SK-N-SH (cell line): ENCODE data around the gene KIF25. TPM values are rescaled to one million over a fixed set of nuclear protein-coding genes. Genes with fewer than 3 reads are reported as not detected.

ENCODE experiments used
- CTCF ChIA-PET: fragments of 300-600, 350-600 bp; formaldehyde crosslinking; extraction: SDS; loops from one replicate; lab custom pipeline; 2021; lab: Yijun Ruan, JAX
- POLR2A ChIA-PET: fragments of 350-600 bp; sonication (Branson Sonifier 250); formaldehyde crosslinking; extraction: SDS; loops from one replicate; lab custom pipeline; 2020; ENCODE audit warnings: antibody characterized with exemption, inconsistent platforms; lab: Yijun Ruan, JAX
- DNase-seq: peaks from one replicate; pipeline ENCODE4 v3.0.0; 2012
- H2AFZ ChIP-seq: fragments of 200-600 bp; sonication (generic); 2 replicates; pipeline ENCODE4 v1.8.1; 2016; ENCODE audit warnings: antibody characterized with exemption, mild to moderate bottlenecking, low read depth
- H3F3A ChIP-seq: fragments of 200-600 bp; sonication (generic); replicated peaks from 2 replicates; pipeline ENCODE3; 2016; ENCODE audit warnings: antibody characterized with exemption, mild to moderate bottlenecking; ENCODE audit not compliant: insufficient read depth
- H3K27ac ChIP-seq, 2 experiments: fragments of 200-500 bp in 1 of 2; fragments of 200-600 bp in 1 of 2; sonication (Bioruptor generic) in 1 of 2; sonication (generic), shearing (Covaris generic) in 1 of 2; 2 replicates each; pipeline versions ENCODE4 v1.5.1 to v1.6.1; 2014 to 2016; ENCODE audit warnings: low read depth in 2 of 2, inconsistent platforms in 1 of 2, low read length in 1 of 2, mild to moderate bottlenecking in 1 of 2, mixed read lengths in 1 of 2
- H3K27me3 ChIP-seq: fragments of 200-600 bp; sonication (generic), shearing (Covaris generic); 2 replicates; pipeline ENCODE4 v1.6.1; 2016; ENCODE audit warnings: mixed run types; ENCODE audit not compliant: insufficient read depth
- H3K36me3 ChIP-seq, 2 experiments: fragments of 200-500 bp in 1 of 2; fragments of 200-600 bp in 1 of 2; sonication (Bioruptor generic) in 1 of 2; sonication (generic) in 1 of 2; replicated peaks in 1 of 2; 2 replicates each; pipeline versions ENCODE3 to v1.5.1; 2014 to 2016; ENCODE audit warnings: low read length in 1 of 2, mild to moderate bottlenecking in 1 of 2; ENCODE audit not compliant: insufficient read depth in 2 of 2, control insufficient read depth in 1 of 2
- H3K4me1 ChIP-seq, 2 experiments: fragments of 200-500 bp in 1 of 2; fragments of 200-600 bp in 1 of 2; sonication (Bioruptor generic) in 1 of 2; sonication (generic), shearing (Covaris generic) in 1 of 2; 2 replicates each; pipeline versions ENCODE4 v1.5.1 to v1.6.1; 2014 to 2016; ENCODE audit warnings: low read depth in 1 of 2, low read length in 1 of 2, mixed run types in 1 of 2; ENCODE audit not compliant: insufficient read depth in 2 of 2, control insufficient read depth in 1 of 2
- H3K4me2 ChIP-seq: fragments of 200-600 bp; sonication (generic), shearing (Covaris generic); 2 replicates; pipeline ENCODE4 v1.6.1; 2017; ENCODE audit warnings: mixed run types
- H3K4me3 ChIP-seq, 2 experiments: fragments of 200-500 bp in 1 of 2; fragments of 200-600 bp in 1 of 2; sonication (Bioruptor generic) in 1 of 2; sonication (generic), shearing (Covaris generic) in 1 of 2; 2 replicates each; pipeline versions ENCODE4 v1.5.1 to v1.8.1; 2014 to 2016; ENCODE audit warnings: low read depth in 2 of 2, inconsistent platforms in 1 of 2, low read length in 1 of 2, mild to moderate bottlenecking in 1 of 2, mixed read lengths in 1 of 2, moderate library complexity in 1 of 2
- H3K79me2 ChIP-seq: fragments of 200-600 bp; sonication (generic); 2 replicates; pipeline ENCODE4 v1.8.1; 2017; ENCODE audit warnings: mild to moderate bottlenecking; ENCODE audit not compliant: insufficient read depth
- H3K9ac ChIP-seq: fragments of 200-600 bp; sonication (generic); 2 replicates; pipeline ENCODE4 v1.6.1; 2017; ENCODE audit warnings: mixed run types
- H3K9me2 ChIP-seq: fragments of 200-600 bp; sonication (generic); 2 replicates; pipeline ENCODE4 v1.6.1; 2017; ENCODE audit warnings: mixed run types
- H3K9me3 ChIP-seq: fragments of 200-600 bp; sonication (generic); 2 replicates; pipeline ENCODE4 v1.6.1; 2017; ENCODE audit warnings: mixed run types, mild to moderate bottlenecking, moderate library complexity
- H4K20me1 ChIP-seq: fragments of 200-600 bp; sonication (generic); 2 replicates; pipeline ENCODE4 v1.6.1; 2017; ENCODE audit warnings: mild to moderate bottlenecking, mixed run types; ENCODE audit not compliant: insufficient read depth
- FOSL2 ChIP-seq: IDR thresholded peaks from 2 replicates; pipeline ENCODE4 v1.4.0; 2012; ENCODE audit warnings: low read depth, mild to moderate bottlenecking, moderate library complexity, borderline replicate concordance
- FOXJ3 ChIP-seq: sonication (generic); formaldehyde crosslinking; IDR thresholded peaks from 2 replicates; pipeline ENCODE4 v1.5.1; 2020; ENCODE audit warnings: mild to moderate bottlenecking, missing genetic modification reagents
- JUND ChIP-seq: IDR thresholded peaks from 2 replicates; pipeline ENCODE4 v1.4.0; 2012
- MXI1 ChIP-seq: IDR thresholded peaks from 2 replicates; pipeline ENCODE4 v1.6.1; 2012; ENCODE audit warnings: mild to moderate bottlenecking, low read depth, low read length, improper control_type of control experiment
- NFIC ChIP-seq: IDR thresholded peaks from 2 replicates; pipeline ENCODE4 v1.4.0; 2012; ENCODE audit warnings: borderline replicate concordance
- RAD21 ChIP-seq: IDR thresholded peaks from 2 replicates; pipeline ENCODE4 v1.6.1; 2012; ENCODE audit warnings: mild to moderate bottlenecking, low read length
- TEAD4 ChIP-seq: IDR thresholded peaks from 2 replicates; pipeline ENCODE4 v1.4.0; 2012; ENCODE audit warnings: mild to moderate bottlenecking, borderline replicate concordance; ENCODE audit not compliant: insufficient read depth
- WGBS: methylation state at CpG from one replicate; pipeline ENCODE4 v1.1.6; 2017; ENCODE audit warnings: low lambda C conversion rate; 5-methylcytosine and 5-hydroxymethylcytosine counted together
- polyA plus RNA-seq, 3 experiments: library from polyadenylated mRNA; depleted of rRNA; stranded (reverse); fragments of >200 nt; gene quantifications; 2 replicates each; pipeline ENCODE4 v1.2.3, GENCODE V29; 2012
- TF ChIP-seq, protein P1 (sequence below): IDR thresholded peaks from 2 replicates; pipeline ENCODE4 v1.4.0; 2012; ENCODE audit warnings: low read depth, borderline replicate concordance
- TF ChIP-seq, protein P2 (sequence below): IDR thresholded peaks from 2 replicates; pipeline ENCODE4 v1.4.0; 2012; ENCODE audit warnings: low read depth, borderline replicate concordance
- TF ChIP-seq, protein P3 (sequence below): fragments of 150-350 bp; IDR thresholded peaks from 2 replicates; pipeline ENCODE4 v1.6.1; 2017; ENCODE audit warnings: antibody characterized with exemption, low read length, low read depth, borderline replicate concordance
- TF ChIP-seq, protein P4 (sequence below): IDR thresholded peaks from 2 replicates; pipeline ENCODE4; 2012

Gene KIF25
- polyA plus RNA-seq, 1 of the 3 experiments (the other 2 are of a cell fraction): not detected

DNA sequence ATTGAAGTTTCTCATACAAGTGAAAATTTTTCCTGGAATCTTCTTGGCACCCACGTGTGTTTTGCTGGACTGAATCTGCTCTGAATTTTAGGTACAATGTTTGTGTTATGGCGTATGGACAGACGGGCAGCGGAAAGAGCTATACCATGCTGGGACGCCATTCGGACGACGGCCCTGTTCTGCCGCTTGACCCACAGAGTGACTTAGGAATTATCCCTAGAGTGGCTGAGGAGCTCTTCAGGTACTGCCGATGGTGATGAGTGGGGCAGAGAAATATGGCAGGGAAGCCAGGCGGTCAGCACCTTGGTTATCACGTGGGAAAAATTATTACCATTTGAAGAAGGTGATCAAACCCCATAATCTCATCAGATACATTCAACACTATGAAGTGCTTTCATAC, 36.3 kb downstream of the KIF25 start:
- Histone ChIP-seq H3K9ac (no peak overlapping the region), H4K20me1 (no peaks in the 10 kb centered on the region), H3K27me3 (no peaks in the 10 kb centered on the region), H3K4me2 (no peak overlapping the region), H3K9me2 (no peaks in the 10 kb centered on the region), H3K36me3 (no peaks in the 10 kb centered on the region), H2AFZ (no peak overlapping the region), H3K9me3 (no peaks in the 10 kb centered on the region), H3K4me3 (no peak overlapping the region), H3F3A (no peaks in the 10 kb centered on the region), H3K4me1 (peaks cover 6 to 29% of the 10 kb centered on the region in 2 experiments; a peak in 2 of 4 replicates), H3K79me2 (no peaks in the 10 kb centered on the region), H3K27ac (no peak overlapping the region)
- ChIA-PET CTCF (interaction anchor here (0.5 to 1.4 kb wide), 3 partner anchors 11 to 73 kb away, joined by 3 read pairs; no protein-coding TSS in a partner anchor), POLR2A (no interaction called here)
- no peak for DNase-seq
- WGBS: 89% methylated on average over 12 of the region's 12 CpGs
- TF ChIP-seq MXI1 (no peak), JUND (no peak), NFIC (no peak), RAD21 (no peak)
- TF ChIP-seq, protein P1, sequence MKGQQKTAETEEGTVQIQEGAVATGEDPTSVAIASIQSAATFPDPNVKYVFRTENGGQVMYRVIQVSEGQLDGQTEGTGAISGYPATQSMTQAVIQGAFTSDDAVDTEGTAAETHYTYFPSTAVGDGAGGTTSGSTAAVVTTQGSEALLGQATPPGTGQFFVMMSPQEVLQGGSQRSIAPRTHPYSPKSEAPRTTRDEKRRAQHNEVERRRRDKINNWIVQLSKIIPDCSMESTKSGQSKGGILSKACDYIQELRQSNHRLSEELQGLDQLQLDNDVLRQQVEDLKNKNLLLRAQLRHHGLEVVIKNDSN: no peak

DNA sequence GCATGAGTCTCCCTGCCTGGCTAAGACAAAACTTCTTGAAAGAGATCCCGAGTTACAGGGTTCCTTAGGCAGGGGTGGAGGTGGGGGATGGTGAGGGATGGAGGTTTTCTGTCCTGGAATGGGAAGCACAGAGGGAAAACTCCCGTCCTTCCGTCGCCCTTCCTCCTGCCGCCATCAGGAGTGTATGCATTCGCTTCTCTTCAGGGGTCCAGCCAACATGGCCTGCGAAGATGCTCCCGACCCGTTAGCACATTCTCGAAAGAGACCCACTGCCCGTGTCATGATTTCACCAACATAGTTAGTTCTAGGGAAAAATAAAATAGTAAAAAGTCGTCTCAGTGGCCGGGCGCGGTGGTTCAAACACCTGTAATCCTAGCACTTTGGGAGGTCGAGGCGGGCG, 37.1 kb downstream of the KIF25 start:
- H2AFZ ChIP-seq: no peak overlapping the region
- CTCF ChIA-PET: no interaction called here
- TF ChIP-seq, protein P2, sequence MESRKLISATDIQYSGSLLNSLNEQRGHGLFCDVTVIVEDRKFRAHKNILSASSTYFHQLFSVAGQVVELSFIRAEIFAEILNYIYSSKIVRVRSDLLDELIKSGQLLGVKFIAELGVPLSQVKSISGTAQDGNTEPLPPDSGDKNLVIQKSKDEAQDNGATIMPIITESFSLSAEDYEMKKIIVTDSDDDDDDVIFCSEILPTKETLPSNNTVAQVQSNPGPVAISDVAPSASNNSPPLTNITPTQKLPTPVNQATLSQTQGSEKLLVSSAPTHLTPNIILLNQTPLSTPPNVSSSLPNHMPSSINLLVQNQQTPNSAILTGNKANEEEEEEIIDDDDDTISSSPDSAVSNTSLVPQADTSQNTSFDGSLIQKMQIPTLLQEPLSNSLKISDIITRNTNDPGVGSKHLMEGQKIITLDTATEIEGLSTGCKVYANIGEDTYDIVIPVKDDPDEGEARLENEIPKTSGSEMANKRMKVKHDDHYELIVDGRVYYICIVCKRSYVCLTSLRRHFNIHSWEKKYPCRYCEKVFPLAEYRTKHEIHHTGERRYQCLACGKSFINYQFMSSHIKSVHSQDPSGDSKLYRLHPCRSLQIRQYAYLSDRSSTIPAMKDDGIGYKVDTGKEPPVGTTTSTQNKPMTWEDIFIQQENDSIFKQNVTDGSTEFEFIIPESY: no peak
- TF ChIP-seq, protein P3, sequence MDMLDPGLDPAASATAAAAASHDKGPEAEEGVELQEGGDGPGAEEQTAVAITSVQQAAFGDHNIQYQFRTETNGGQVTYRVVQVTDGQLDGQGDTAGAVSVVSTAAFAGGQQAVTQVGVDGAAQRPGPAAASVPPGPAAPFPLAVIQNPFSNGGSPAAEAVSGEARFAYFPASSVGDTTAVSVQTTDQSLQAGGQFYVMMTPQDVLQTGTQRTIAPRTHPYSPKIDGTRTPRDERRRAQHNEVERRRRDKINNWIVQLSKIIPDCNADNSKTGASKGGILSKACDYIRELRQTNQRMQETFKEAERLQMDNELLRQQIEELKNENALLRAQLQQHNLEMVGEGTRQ: no peak
- no peak for TF ChIP-seq TEAD4
- TF ChIP-seq, protein P4, sequence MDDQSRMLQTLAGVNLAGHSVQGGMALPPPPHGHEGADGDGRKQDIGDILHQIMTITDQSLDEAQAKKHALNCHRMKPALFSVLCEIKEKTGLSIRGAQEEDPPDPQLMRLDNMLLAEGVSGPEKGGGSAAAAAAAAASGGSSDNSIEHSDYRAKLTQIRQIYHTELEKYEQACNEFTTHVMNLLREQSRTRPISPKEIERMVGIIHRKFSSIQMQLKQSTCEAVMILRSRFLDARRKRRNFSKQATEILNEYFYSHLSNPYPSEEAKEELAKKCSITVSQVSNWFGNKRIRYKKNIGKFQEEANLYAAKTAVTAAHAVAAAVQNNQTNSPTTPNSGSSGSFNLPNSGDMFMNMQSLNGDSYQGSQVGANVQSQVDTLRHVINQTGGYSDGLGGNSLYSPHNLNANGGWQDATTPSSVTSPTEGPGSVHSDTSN: no peak
- TF ChIP-seq, protein P1: no peak
- no peak for TF ChIP-seq FOSL2
- no peak for TF ChIP-seq FOXJ3

More for the DNA sequence above, 37.1 kb downstream of the KIF25 start:
- H3K79me2 ChIP-seq: no peaks in the 10 kb centered on the region
- H4K20me1 ChIP-seq: no peaks in the 10 kb centered on the region
- POLR2A ChIA-PET: no interaction called here
- no peak for DNase-seq
- H3F3A ChIP-seq: no peaks in the 10 kb centered on the region
- no peaks in the 10 kb centered on the region for H3K9me3 ChIP-seq
- H3K27me3 ChIP-seq: no peaks in the 10 kb centered on the region
- H3K4me3 ChIP-seq: no peak overlapping the region
- H3K9me2 ChIP-seq: no peaks in the 10 kb centered on the region
- no peak overlapping the region for H3K27ac ChIP-seq
- H3K4me1 ChIP-seq: peaks cover 6 to 29% of the 10 kb centered on the region in 2 experiments; a peak in 2 of 4 replicates
- WGBS: 92% methylated on average over 17 of the region's 18 CpGs
- H3K9ac ChIP-seq: no peak overlapping the region
- no peaks in the 10 kb centered on the region for H3K36me3 ChIP-seq
- H3K4me2 ChIP-seq: no peak overlapping the region
